Uterus (tissue), 4 donors: ENCODE results near the gene BGN. TPM values are rescaled to one million over a fixed set of nuclear protein-coding genes. Genes with fewer than 3 reads are reported as not detected.

Source experiments
- DNase-seq, 2 donors: peaks; one replicate each; pipeline ENCODE4 v3.0.0-alpha.2; 2019 to 2020
- H3K27ac ChIP-seq, 2 donors: fragments of 200-600 bp; sonication (generic); 1 replicate in 1 of 2; 2 replicates in 1 of 2; pipeline ENCODE4 v1.5.1; 2016 to 2018
- H3K27me3 ChIP-seq, 2 donors: fragments of 200-600 bp; sonication (generic); one replicate each; pipeline ENCODE4 v1.5.1; 2018 to 2019; ENCODE audit warnings: control low read depth in 1 of 2
- H3K36me3 ChIP-seq, 2 donors: fragments of 200-600 bp; sonication (generic); one replicate each; pipeline ENCODE4 v1.5.1; 2019; ENCODE audit warnings: control low read depth in 1 of 2
- H3K4me1 ChIP-seq, 2 donors: fragments of 200-600 bp; sonication (generic); one replicate each; pipeline ENCODE4 v1.5.1; 2018 to 2019; ENCODE audit warnings: control low read depth in 1 of 2
- H3K4me3 ChIP-seq, 2 donors: fragments of 200-600 bp; sonication (generic); 1 replicate in 1 of 2; 2 replicates in 1 of 2; pipeline ENCODE4 v1.5.1; 2018 to 2019; ENCODE audit warnings: mild to moderate bottlenecking in 1 of 2
- H3K9me3 ChIP-seq, 2 donors: fragments of 200-600 bp; sonication (generic); one replicate each; pipeline ENCODE4 v1.5.1; 2019; ENCODE audit warnings: control low read depth in 1 of 2
- POLR2A ChIP-seq, 2 donors: fragments of 450-650 bp; IDR thresholded peaks; one replicate each; pipeline ENCODE4 v1.6.1; 2016; ENCODE audit warnings: antibody characterized with exemption in 2 of 2, mild to moderate bottlenecking in 1 of 2, moderate library complexity in 1 of 2
- intact Hi-C: fragments of 100-400 bp; cut with DNase I; formaldehyde crosslinking; loops from one replicate; pipeline ENCODE4 v1.15.1; 2023; ENCODE audit warnings: low total_unique reads
- total RNA-seq, 4 donors: library from RNA; depleted of rRNA in 3 of 4; stranded (reverse); fragments of >200 nt in 3 of 4; gene quantifications; one replicate each; pipeline versions ENCODE4 v1.1.0 to v1.2.4, GENCODE V29; 2014 to 2023
- TF ChIP-seq, protein P1 (sequence below), 4 experiments: fragments of 200-600 bp in 2 of 4; fragments of 450-650 bp in 2 of 4; sonication (generic) in 2 of 4; IDR thresholded peaks; one replicate each; pipeline ENCODE4 v1.5.1; 2016 to 2019; ENCODE audit warnings: antibody characterized with exemption in 4 of 4, mild to moderate bottlenecking in 2 of 4, moderate library complexity in 1 of 4
- donor health status: DM: yes; HTN: yes; CAD: no.

The BGN gene
- total RNA-seq, 4 donors from 2014 or later: 36.8 to 91.5 (median 50.0) TPM

DNA sequence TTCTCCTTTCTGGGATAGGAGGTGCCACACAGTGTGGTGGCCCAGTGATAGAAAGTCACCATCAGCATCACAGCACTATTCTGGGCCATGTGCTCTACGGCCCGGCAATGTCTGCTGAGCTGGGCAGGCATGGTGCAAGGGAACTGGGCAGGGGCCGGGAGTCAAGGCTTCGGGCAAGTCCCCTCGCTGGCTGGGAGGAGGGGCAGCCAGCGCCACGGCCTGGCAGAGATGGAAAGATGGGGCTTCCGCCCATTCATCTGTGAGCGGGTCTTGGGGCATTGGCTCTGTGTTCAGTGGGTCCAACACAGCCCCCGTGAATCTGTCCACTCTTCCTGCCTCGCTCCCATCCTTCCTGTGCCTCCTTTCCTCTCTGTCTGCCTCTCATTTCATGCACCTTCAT, 15.6 kb downstream of the BGN start:
- H3K27me3 ChIP-seq: no peaks in the 10 kb centered on the region
- intact Hi-C loops: no loop called here
- H3K27ac ChIP-seq: no peak overlapping the region
- no peaks in the 10 kb centered on the region for H3K36me3 ChIP-seq
- no peaks in the 10 kb centered on the region for H3K9me3 ChIP-seq
- DNase-seq: no peak
- TF ChIP-seq POLR2A (IDR thresholded peaks at IDR 0.05): no peak
- TF ChIP-seq, protein P1, sequence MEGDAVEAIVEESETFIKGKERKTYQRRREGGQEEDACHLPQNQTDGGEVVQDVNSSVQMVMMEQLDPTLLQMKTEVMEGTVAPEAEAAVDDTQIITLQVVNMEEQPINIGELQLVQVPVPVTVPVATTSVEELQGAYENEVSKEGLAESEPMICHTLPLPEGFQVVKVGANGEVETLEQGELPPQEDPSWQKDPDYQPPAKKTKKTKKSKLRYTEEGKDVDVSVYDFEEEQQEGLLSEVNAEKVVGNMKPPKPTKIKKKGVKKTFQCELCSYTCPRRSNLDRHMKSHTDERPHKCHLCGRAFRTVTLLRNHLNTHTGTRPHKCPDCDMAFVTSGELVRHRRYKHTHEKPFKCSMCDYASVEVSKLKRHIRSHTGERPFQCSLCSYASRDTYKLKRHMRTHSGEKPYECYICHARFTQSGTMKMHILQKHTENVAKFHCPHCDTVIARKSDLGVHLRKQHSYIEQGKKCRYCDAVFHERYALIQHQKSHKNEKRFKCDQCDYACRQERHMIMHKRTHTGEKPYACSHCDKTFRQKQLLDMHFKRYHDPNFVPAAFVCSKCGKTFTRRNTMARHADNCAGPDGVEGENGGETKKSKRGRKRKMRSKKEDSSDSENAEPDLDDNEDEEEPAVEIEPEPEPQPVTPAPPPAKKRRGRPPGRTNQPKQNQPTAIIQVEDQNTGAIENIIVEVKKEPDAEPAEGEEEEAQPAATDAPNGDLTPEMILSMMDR (IDR thresholded peaks at IDR 0.05): no peak
- H3K4me3 ChIP-seq: no peak overlapping the region
- no peaks in the 10 kb centered on the region for H3K4me1 ChIP-seq

DNA sequence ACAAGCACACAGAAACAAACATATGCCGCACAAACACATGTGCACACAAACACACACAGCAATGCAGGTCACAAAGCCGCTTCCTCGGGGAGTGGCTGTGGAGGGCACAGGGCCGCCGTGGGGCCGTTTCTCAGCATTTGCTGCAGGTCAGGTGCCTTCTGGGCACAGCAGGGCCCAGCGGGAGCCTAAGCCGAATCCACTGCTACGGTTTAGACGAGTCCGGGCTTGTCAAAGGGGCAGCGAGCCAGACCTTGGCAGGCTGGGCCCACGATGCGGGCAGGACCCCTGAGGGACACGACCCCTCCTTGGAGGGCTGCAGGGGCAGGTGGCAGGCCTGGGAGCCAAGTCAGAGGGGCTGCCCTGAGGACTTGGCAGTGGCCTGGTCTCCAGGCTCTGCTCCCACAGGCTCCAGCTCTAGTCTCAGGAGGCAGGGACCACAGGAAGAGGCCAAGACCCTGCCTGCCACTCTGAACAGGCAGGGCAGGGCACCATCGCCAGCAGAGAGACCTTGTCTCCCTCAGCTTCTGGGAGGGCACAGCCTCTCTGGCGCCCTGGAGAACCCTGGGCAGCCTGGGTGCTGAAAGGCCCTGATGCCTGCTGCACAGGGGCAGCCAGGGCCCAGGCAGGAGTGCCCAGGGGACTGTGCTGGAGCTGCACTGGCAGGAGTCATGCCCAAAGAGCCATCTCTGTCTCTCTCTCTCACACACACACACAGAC, 17.2 kb downstream of the BGN start:
- intact Hi-C loops: no loop called here
- no peaks in the 10 kb centered on the region for H3K4me1 ChIP-seq
- H3K9me3 ChIP-seq: no peaks in the 10 kb centered on the region
- H3K27ac ChIP-seq: no peak overlapping the region
- no peak for TF ChIP-seq POLR2A (IDR thresholded peaks at IDR 0.05)
- TF ChIP-seq, protein P1 (IDR thresholded peaks at IDR 0.05): no peak
- H3K4me3 ChIP-seq: no peak overlapping the region
- no peaks in the 10 kb centered on the region for H3K27me3 ChIP-seq
- H3K36me3 ChIP-seq: no peaks in the 10 kb centered on the region
- DNase-seq: no peak

DNA sequence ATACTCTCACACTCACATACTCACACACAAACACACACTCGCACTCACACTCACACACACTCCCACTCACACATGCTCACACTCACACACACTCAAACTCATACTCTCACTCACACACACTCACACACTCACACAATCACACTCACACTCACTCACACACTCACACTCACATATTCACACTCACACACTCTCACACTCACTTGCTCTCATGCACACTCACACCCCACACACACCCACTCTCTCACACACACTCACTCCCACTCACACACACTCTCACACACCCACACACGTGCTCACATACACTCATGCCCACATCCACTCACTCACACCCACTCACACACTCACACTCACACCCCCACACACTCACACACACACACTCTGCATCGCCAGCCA, 17.7 kb downstream of the BGN start:
- H3K4me3 ChIP-seq: no peak overlapping the region
- intact Hi-C loops: no loop called here
- no peaks in the 10 kb centered on the region for H3K27me3 ChIP-seq
- no peak for DNase-seq
- no peak overlapping the region for H3K27ac ChIP-seq
- no peaks in the 10 kb centered on the region for H3K9me3 ChIP-seq
- H3K4me1 ChIP-seq: no peaks in the 10 kb centered on the region
- no peak for TF ChIP-seq POLR2A (IDR thresholded peaks at IDR 0.05)
- TF ChIP-seq, protein P1 (IDR thresholded peaks at IDR 0.05): no peak
- no peaks in the 10 kb centered on the region for H3K36me3 ChIP-seq

DNA sequence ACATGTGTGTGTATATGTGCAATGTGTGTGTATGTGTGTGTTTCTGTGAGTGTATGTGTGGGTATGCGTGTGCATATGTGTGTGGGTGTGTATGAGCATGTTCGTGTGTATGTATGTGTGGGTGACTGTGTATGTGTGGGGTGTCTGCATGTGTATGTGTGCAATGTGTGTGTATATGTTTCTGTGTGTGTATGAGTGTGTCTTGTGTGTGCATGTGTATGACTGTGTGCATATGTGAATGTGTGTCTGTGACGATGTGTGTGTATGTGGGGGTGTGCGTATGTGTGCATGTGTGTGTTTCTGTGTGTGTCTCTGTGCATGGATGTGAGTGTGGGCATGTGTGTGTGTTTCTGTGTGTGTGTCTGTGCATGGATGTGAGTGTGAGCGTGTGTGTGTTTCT, 18.5 kb downstream of the BGN start:
- TF ChIP-seq, protein P1 (IDR thresholded peaks at IDR 0.05): no peak
- TF ChIP-seq POLR2A (IDR thresholded peaks at IDR 0.05): no peak
- H3K27ac ChIP-seq: no peak overlapping the region
- no peaks in the 10 kb centered on the region for H3K4me1 ChIP-seq
- H3K27me3 ChIP-seq: peaks cover 0 to 1% of the 10 kb centered on the region in 2 donors
- no peak for DNase-seq
- H3K9me3 ChIP-seq: no peaks in the 10 kb centered on the region
- intact Hi-C loops: no loop called here
- H3K4me3 ChIP-seq: no peak overlapping the region
- no peaks in the 10 kb centered on the region for H3K36me3 ChIP-seq

DNA sequence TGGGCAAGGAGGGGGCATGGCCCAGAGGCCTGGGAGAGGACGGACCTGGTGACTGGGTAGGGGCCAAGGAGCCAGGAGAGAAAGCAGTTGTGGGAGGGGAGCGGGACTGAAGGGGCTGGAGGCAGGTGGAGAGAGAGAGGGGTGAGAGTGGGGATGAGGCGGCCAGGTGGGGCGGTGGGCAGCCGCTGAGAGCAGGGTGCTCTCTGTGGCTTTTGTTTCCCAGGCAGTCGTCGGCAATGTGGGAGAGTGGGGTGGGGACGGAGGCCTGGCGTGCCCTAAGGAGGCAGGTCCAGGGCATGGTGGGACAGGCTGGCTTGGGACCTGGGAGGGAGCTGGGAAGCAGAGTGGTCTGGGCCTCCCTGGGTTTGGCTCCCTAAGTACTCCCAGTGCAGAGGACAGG, 19.5 kb downstream of the BGN start:
- TF ChIP-seq POLR2A (IDR thresholded peaks at IDR 0.05): no peak
- TF ChIP-seq, protein P1 (IDR thresholded peaks at IDR 0.05): no peak
- H3K9me3 ChIP-seq: no peaks in the 10 kb centered on the region
- intact Hi-C loops: no loop called here
- H3K27ac ChIP-seq: no peak overlapping the region
- H3K27me3 ChIP-seq: peaks cover 0 to 3% of the 10 kb centered on the region in 2 donors
- no peaks in the 10 kb centered on the region for H3K36me3 ChIP-seq
- no peak overlapping the region for H3K4me3 ChIP-seq
- no peak for DNase-seq
- H3K4me1 ChIP-seq: no peaks in the 10 kb centered on the region
